Adrenal gland (tissue), 12 donors: Measurements from ENCODE around the gene SINHCAF. TPM values are rescaled to one million over a fixed set of nuclear protein-coding genes. Genes with fewer than 3 reads are reported as not detected.

Experiments
- DNase-seq, 7 donors: peaks; one replicate each; pipeline ENCODE4 v3.0.0-alpha.2; 2019 to 2020
- H3K27ac ChIP-seq, 5 donors: fragments of 200-600 bp; sonication (generic) in 4 of 5; 1 replicate in 3 of 5; 2 replicates in 2 of 5; pipeline versions ENCODE4 v1.5.1 to v1.8.0; 2016 to 2020; ENCODE audit warnings: mild to moderate bottlenecking in 1 of 5
- H3K27me3 ChIP-seq: fragments of 200-600 bp; 2 replicates; pipeline ENCODE4 v1.8.0; 2021
- H3K36me3 ChIP-seq, 2 donors: fragments of 200-600 bp; replicated peaks in 1 of 2; 1 replicate in 1 of 2; 2 replicates in 1 of 2; pipeline versions ENCODE4 v1.5.1 to v1.8.0; 2018 to 2022
- H3K4me1 ChIP-seq, 2 donors: fragments of 200-600 bp; replicated peaks in 1 of 2; 1 replicate in 1 of 2; 2 replicates in 1 of 2; pipeline versions ENCODE4 v1.5.1 to v1.8.0; 2018 to 2021
- H3K4me3 ChIP-seq, 4 donors: fragments of 200-600 bp; sonication (generic) in 3 of 4; one replicate each; pipeline ENCODE4 v1.5.1; 2016 to 2018
- H3K9me3 ChIP-seq, 3 donors: fragments of 200-600 bp; sonication (generic) in 1 of 3; replicated peaks in 1 of 3; 1 replicate in 2 of 3; 2 replicates in 1 of 3; pipeline versions ENCODE4 v1.5.1 to v1.8.0; 2016 to 2021
- CTCF ChIP-seq, 6 experiments: fragments of 450-650 bp in 4 of 6; fragments of 200-600 bp in 2 of 6; sonication (generic) in 1 of 6; IDR thresholded peaks; 1 replicate in 5 of 6; 2 replicates in 1 of 6; pipeline versions ENCODE4 v1.5.1 to v1.8.0; 2016 to 2021; ENCODE audit warnings: antibody characterized with exemption in 6 of 6, mild to moderate bottlenecking in 2 of 6, moderate library complexity in 1 of 6
- POLR2A ChIP-seq, 2 donors: fragments of 450-650 bp; IDR thresholded peaks; one replicate each; pipeline ENCODE4 v1.6.1; 2017; ENCODE audit warnings: antibody characterized with exemption in 2 of 2, mild to moderate bottlenecking in 2 of 2, moderate library complexity in 1 of 2
- WGBS, 4 donors: extraction: QIAGEN DNeasy Blood & Tissue Kit in 2 of 4; methylation state at CpG; one replicate each; pipeline versions ENCODE4 v1.1.5 to v1.1.7; 2013 to 2017; 5-methylcytosine and 5-hydroxymethylcytosine counted together
- intact Hi-C, 2 donors: fragments of 100-400 bp; cut with DNase I; formaldehyde crosslinking; loops; one replicate each; pipeline versions ENCODE4 v1.14.1 to v1.15.0; 2022 to 2023
- polyA plus RNA-seq, 3 donors: library from polyadenylated mRNA; stranded (reverse); fragments of 200-250 nt in 2 of 3; fragments of 350-450 nt in 1 of 3; fragmentation: Illumina TruSeq in 1 of 3; extraction: RNeasy Lipid Tissue Mini Kit (QIAGEN cat#74804) in 1 of 3; gene quantifications; one replicate each; pipeline ENCODE4 v1.2.3, GENCODE V29; 2013 to 2014
- total RNA-seq, 9 donors: library from RNA; depleted of rRNA in 4 of 9; stranded (reverse); fragments of >200 nt in 4 of 9; fragments of 120-200 nt in 1 of 9; fragmentation: NEBNext Ultra II Directional in 1 of 9; extraction: Animal tissue kit (Norgen Biotek cat#: 25700) in 1 of 9; gene quantifications; one replicate each; pipeline versions ENCODE4 v1.1.0 to v1.2.4, GENCODE V29; 2013 to 2023
- donor health status: healthy with polysubstance abuse.
- donor health status: Bipolar disorder and iron deficiency.
- donor health status: DM: yes; HTN: yes; CAD: no.
- donor health status: DM: no; HTN: no; CAD: no.
- donor health status: DM: no; HTN: no; CAD: no.
- donor health status: DM: yes; HTN: yes; CAD: no.

Gene SINHCAF
- total and polyA plus RNA-seq, 12 donors = 12.5 to 69.4 (median 27.1) TPM

- peak overlapping the region; percentile 75 to 96 (median 87) for H3K27ac ChIP-seq
- H3K4me1 ChIP-seq = peaks cover 10 to 45% of the 10 kb centered on the region in 2 donors
- no peaks in the 10 kb centered on the region for H3K9me3 ChIP-seq
- no peaks in the 10 kb centered on the region for H3K27me3 ChIP-seq
- intact Hi-C loops = no loop called here
- 0% methylated on average over 18 to 81 of the region's 81 CpGs for WGBS, 4 donors
- no peaks in the 10 kb centered on the region for H3K36me3 ChIP-seq
- peak in 1 of 2 donors; percentile 73 for TF ChIP-seq POLR2A (IDR thresholded peaks at IDR 0.05)
- TF ChIP-seq CTCF (IDR thresholded peaks at IDR 0.05) = peak in 1 of 6 experiments; percentile 5
- DNase-seq = peak; percentile 69 to 82 (median 77)
- H3K4me3 ChIP-seq = peak overlapping the region in 3 of 4 donors; percentile 78 to 80 (median 79)
These were observed 1.7 kb downstream of the SINHCAF start for GRCh38 chr12:31324116-31324844.

- intact Hi-C loops = no loop called here
- DNase-seq = peak in 6 of 7 donors; percentile 53 to 67 (median 59)
- H3K27ac ChIP-seq = peak overlapping the region; percentile 75 to 96 (median 87)
- TF ChIP-seq POLR2A (IDR thresholded peaks at IDR 0.05) (peak in 1 of 2 donors; percentile 29), CTCF (IDR thresholded peaks at IDR 0.05) (no peak)
- H3K36me3 ChIP-seq = no peaks in the 10 kb centered on the region
- H3K4me1 ChIP-seq = peaks cover 13 to 48% of the 10 kb centered on the region in 2 donors
- no peaks in the 10 kb centered on the region for H3K27me3 ChIP-seq
- 5 to 8% (median 5%) methylated on average over 7 to 37 of the region's 37 CpGs for WGBS, 4 donors
- H3K4me3 ChIP-seq = peak overlapping the region in 3 of 4 donors; percentile 63 to 80 (median 78)
- H3K9me3 ChIP-seq = no peaks in the 10 kb centered on the region
These were observed 2.4 kb downstream of the SINHCAF start for GRCh38 chr12:31323391-31324115.

- Histone ChIP-seq H3K27ac (peak overlapping the region; percentile 27 to 96 (median 76)), H3K9me3 (no peaks in the 10 kb centered on the region), H3K4me1 (peaks cover 19 to 55% of the 10 kb centered on the region in 2 donors), H3K36me3 (no peaks in the 10 kb centered on the region), H3K4me3 (peak overlapping the region in 1 of 4 donors; percentile 80), H3K27me3 (no peaks in the 10 kb centered on the region)
- peak in 6 of 7 donors; percentile 17 to 58 (median 30) for DNase-seq
- TF ChIP-seq CTCF (IDR thresholded peaks at IDR 0.05) = no peak
- no peak for TF ChIP-seq POLR2A (IDR thresholded peaks at IDR 0.05)
- WGBS, 4 donors = 35 to 47% (median 39%) methylated on average over 5 of the region's 5 CpGs
- intact Hi-C loops = no loop called here
These were observed 3.1 kb downstream of the SINHCAF start for GRCh38 chr12:31322801-31323207.

- Histone ChIP-seq H3K4me3 (no peak overlapping the region), H3K27ac (peak overlapping the region in 2 of 5 donors; percentile 33 to 96), H3K27me3 (no peaks in the 10 kb centered on the region), H3K36me3 (no peaks in the 10 kb centered on the region), H3K9me3 (no peaks in the 10 kb centered on the region), H3K4me1 (peaks cover 26 to 60% of the 10 kb centered on the region in 2 donors)
- TF ChIP-seq POLR2A (IDR thresholded peaks at IDR 0.05) = no peak
- no peak for TF ChIP-seq CTCF (IDR thresholded peaks at IDR 0.05)
- intact Hi-C loops = no loop called here
- no peak for DNase-seq
- 80 to 95% (median 87%) methylated on average over 1 of the region's 1 CpG for WGBS, 4 donors
These were observed 4.1 kb downstream of the SINHCAF start for GRCh38 chr12:31321897-31322228.
